ENCODE data around the gene INPP5F.
"Not testable (repeated sequence)": the region's sequence is repeated elsewhere in the genome, so short reads cannot be mapped to it uniquely, and the experiment has no call there.

GRCh38 chr10:119869398-119869797, 143.5 kb downstream of the INPP5F start:
- not testable (repeated sequence) for TF ChIP-seq CTCF (IDR thresholded peaks at IDR 0.05; ENCODE audit: low read length); EZH2 (IDR thresholded peaks at IDR 0.05; ENCODE audit: borderline replicate concordance, low read length)
